ENCODE data around the gene ART5.

Gene ART5

DNA sequence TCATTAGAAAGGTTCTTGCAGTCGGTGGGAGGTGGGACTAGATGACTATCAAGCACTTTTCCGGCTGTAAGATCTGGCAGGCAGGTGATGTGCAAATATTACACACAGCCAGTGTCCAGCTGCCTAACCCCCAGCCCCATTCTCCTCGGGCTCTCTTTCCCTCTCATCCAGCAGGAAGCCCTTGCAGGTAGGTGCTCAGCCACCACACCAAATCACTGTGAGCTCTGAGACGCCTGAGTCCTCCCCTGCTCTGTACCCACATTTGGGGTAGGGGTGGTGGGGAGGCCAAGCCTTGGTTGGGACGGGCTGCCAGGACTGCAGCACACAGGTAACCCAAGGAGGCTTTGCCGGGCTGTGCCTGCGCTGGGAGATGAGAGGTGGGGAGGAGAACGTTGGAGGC lies 601 bp downstream of the ART5 start:
- H3K9me3 ChIP-seq (ENCODE audit: insufficient read depth, low read length) = peaks cover 8% of the 10 kb centered on the region; the same call in 1 of the 2 replicates
- H3K9ac ChIP-seq (ENCODE audit: insufficient read length, low read depth) = peak overlapping the region; percentile 39
- TF ChIP-seq SUZ12 (IDR thresholded peaks at IDR 0.05; ENCODE audit: extremely low read depth, insufficient read depth, insufficient read length) (no peak), ZNF274 (IDR thresholded peaks at IDR 0.05; ENCODE audit: low read depth, low read length) (no peak), YY1 (IDR thresholded peaks at IDR 0.05; ENCODE audit: insufficient read depth, insufficient read length) (no peak)
- H3K27me3 ChIP-seq (ENCODE audit: insufficient read depth, insufficient read length) = peaks cover 10% of the 10 kb centered on the region
- H3K36me3 ChIP-seq (ENCODE audit: insufficient read depth, insufficient read length, low read length) = no peaks in the 10 kb centered on the region
- no peak for DNase-seq (ENCODE audit: low read depth, low spot score)
- peaks cover 5% of the 10 kb centered on the region for H3K4me1 ChIP-seq (ENCODE audit: insufficient read depth, insufficient read length)
- peak overlapping the region; percentile 58 for H3K4me3 ChIP-seq (ENCODE audit: insufficient read length, low read depth)

DNA sequence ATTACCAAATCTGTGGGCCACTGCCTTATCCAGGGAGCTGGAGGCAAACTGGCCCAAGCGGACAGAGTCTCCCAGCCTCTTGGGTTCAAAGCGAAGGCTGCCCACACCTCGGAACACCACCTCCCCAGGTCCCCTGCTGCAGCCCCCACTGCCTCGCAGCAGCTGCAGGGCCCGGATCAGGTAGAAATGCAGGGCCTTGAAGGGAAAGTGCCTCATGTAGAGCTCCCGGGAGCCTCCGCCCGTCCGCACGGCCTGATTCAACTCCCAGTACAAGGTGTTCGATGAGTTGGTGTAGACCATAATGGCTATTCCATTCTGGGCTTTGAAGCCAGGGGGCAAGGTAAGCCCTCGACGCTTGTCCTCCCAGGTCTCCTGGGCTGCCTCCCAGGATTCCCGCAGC lies 2.0 kb downstream of the ART5 start:
- TF ChIP-seq YY1 (IDR thresholded peaks at IDR 0.05; ENCODE audit: insufficient read depth, insufficient read length) (no peak), ZNF274 (IDR thresholded peaks at IDR 0.05; ENCODE audit: low read depth, low read length) (no peak), SUZ12 (IDR thresholded peaks at IDR 0.05; ENCODE audit: extremely low read depth, insufficient read depth, insufficient read length) (no peak)
- Histone ChIP-seq H3K4me3 (ENCODE audit: insufficient read length, low read depth) (no peak overlapping the region), H3K9ac (ENCODE audit: insufficient read length, low read depth) (no peak overlapping the region), H3K9me3 (ENCODE audit: insufficient read depth, low read length) (peaks cover 7% of the 10 kb centered on the region; the same call in 1 of the 2 replicates), H3K4me1 (ENCODE audit: insufficient read depth, insufficient read length) (peaks cover 5% of the 10 kb centered on the region), H3K27me3 (ENCODE audit: insufficient read depth, insufficient read length) (peaks cover 10% of the 10 kb centered on the region), H3K36me3 (ENCODE audit: insufficient read depth, insufficient read length, low read length) (no peaks in the 10 kb centered on the region)
- no peak for DNase-seq (ENCODE audit: low read depth, low spot score)

DNA sequence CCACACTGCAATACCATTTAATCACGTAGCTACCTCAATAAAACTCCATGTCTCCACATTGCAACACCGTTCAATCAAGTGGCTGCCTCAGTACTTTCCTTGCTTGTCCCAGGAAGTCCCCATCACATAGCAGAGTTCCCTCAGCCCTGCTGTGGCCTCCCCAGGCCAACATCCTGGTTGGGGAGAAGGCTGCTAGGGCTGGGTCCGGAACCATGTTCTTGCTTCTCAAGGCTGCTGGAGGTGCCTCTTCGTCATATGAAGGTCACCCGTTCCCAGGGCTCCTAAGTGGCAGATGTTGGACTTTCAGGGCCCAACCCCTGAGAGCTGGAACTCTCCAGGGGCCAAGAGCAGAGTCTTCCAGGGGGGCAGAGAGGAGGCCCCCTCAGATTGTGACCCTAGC lies 3.3 kb downstream of the ART5 start:
- H3K36me3 ChIP-seq (ENCODE audit: insufficient read depth, insufficient read length, low read length) = no peaks in the 10 kb centered on the region
- peaks cover 10% of the 10 kb centered on the region for H3K27me3 ChIP-seq (ENCODE audit: insufficient read depth, insufficient read length)
- no peak overlapping the region for H3K4me3 ChIP-seq (ENCODE audit: insufficient read length, low read depth)
- H3K9me3 ChIP-seq (ENCODE audit: insufficient read depth, low read length) = no peaks in the 10 kb centered on the region
- DNase-seq (ENCODE audit: low read depth, low spot score) = no peak
- no peak for TF ChIP-seq YY1 (IDR thresholded peaks at IDR 0.05; ENCODE audit: insufficient read depth, insufficient read length)
- H3K4me1 ChIP-seq (ENCODE audit: insufficient read depth, insufficient read length) = peaks cover 3% of the 10 kb centered on the region
- H3K9ac ChIP-seq (ENCODE audit: insufficient read length, low read depth) = no peak overlapping the region

DNA sequence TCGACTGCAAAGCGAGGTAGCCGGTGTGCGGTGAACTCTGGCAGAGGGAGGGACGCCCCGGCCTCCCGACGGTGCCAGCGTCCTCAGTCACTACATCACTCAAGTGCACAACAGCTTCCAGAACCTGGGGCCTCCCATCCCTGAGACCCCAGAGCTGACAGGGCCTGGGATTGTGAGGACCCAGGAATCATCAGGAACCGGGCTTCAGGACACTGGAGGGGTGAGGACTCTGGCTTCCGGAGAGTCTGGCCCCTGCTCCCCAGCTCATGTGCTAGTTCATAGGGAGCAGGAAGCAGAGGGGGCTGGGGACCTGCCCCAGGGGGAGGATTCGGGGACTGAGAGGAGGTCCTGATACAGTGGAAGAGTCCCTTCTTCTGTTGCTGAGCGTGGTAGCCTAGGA lies 4.6 kb downstream of the ART5 start:
- TF ChIP-seq ZNF274 (IDR thresholded peaks at IDR 0.05; ENCODE audit: low read depth, low read length) (no peak), YY1 (IDR thresholded peaks at IDR 0.05; ENCODE audit: insufficient read depth, insufficient read length) (no peak), SUZ12 (IDR thresholded peaks at IDR 0.05; ENCODE audit: extremely low read depth, insufficient read depth, insufficient read length) (no peak)
- H3K4me1 ChIP-seq (ENCODE audit: insufficient read depth, insufficient read length) = no peaks in the 10 kb centered on the region
- H3K9ac ChIP-seq (ENCODE audit: insufficient read length, low read depth) = no peak overlapping the region
- H3K27me3 ChIP-seq (ENCODE audit: insufficient read depth, insufficient read length) = peaks cover 10% of the 10 kb centered on the region
- H3K36me3 ChIP-seq (ENCODE audit: insufficient read depth, insufficient read length, low read length) = no peaks in the 10 kb centered on the region
- no peak for DNase-seq (ENCODE audit: low read depth, low spot score)
- no peak overlapping the region for H3K4me3 ChIP-seq (ENCODE audit: insufficient read length, low read depth)
- H3K9me3 ChIP-seq (ENCODE audit: insufficient read depth, low read length) = no peaks in the 10 kb centered on the region

DNA sequence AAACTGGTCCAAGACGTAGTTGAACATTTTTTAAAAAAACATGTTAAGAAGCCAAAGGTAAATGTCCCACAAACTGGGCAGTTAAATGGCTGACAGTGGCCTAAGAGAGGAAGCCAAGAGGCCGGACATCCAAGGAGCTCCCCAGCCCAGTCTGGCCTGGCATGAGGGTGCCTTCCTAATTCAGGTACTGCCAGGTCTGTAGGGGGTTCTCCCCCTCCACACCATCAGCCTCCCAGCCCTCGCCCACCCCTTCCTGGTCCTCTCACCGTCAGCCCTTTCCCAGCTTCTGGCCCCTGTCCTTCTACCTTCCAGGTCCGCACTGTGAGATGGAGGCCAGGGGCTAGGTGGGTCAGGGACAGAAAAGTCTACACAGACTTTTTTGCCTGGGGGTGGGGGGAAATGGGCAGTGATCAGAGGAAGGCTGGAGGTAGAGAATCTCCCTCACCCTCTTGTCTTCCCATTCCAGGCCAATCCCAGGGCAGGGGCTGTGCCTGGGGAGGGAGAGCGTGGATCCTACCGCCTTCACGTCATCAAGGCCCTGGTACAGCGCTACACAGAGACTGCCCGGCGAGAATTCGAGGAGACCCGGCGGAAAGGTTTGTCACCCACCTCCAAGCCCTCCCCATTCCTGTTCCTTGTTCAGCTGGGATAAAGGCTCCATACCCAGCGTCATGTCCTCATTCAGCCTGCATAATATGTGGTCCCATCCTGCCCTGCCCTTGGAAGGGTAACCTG lies 6.0 kb downstream of the ART5 start:
- no peak for DNase-seq (ENCODE audit: low read depth, low spot score)
- Histone ChIP-seq H3K27me3 (ENCODE audit: insufficient read depth, insufficient read length) (peaks cover 1% of the 10 kb centered on the region), H3K4me1 (ENCODE audit: insufficient read depth, insufficient read length) (no peaks in the 10 kb centered on the region)

DNA sequence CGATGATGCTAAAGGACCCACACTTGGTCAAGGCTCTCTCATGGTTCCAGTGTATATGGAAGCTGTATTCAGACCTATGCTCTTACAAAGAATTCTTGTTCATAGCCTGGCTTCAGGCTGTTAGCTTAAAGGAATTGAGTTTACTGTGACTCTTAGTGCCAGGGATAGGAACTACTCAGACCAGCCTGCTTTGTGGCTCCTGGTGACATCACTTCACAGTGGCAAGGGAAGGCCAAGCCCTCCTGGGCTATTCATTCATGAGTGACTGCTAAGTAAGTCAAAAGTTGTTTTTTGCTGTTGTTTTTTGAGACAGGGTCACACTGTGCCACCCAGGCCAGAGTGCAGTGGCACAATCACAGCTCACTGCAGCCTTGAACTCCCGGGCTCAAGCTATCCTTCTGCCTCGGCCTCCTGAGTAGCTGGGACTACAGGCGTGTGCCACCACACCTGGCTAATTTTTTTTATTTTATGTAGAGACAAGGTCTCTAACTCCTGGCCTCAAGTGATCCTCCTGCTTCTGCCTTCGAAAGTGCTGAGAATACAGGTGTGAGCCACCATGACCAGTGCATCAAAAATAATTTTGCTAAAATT lies 9.6 kb downstream of the ART5 start:
- TF ChIP-seq SUZ12 (IDR thresholded peaks at IDR 0.05; ENCODE audit: extremely low read depth, insufficient read depth, insufficient read length) (no peak), YY1 (IDR thresholded peaks at IDR 0.05; ENCODE audit: insufficient read depth, insufficient read length) (no peak), ZNF274 (IDR thresholded peaks at IDR 0.05; ENCODE audit: low read depth, low read length) (no peak)
- H3K27me3 ChIP-seq (ENCODE audit: insufficient read depth, insufficient read length) = no peaks in the 10 kb centered on the region
- no peaks in the 10 kb centered on the region for H3K4me1 ChIP-seq (ENCODE audit: insufficient read depth, insufficient read length)
- no peaks in the 10 kb centered on the region for H3K36me3 ChIP-seq (ENCODE audit: insufficient read depth, insufficient read length, low read length)
- DNase-seq (ENCODE audit: low read depth, low spot score) = no peak
- H3K4me3 ChIP-seq (ENCODE audit: insufficient read length, low read depth) = no peak overlapping the region
- H3K9ac ChIP-seq (ENCODE audit: insufficient read length, low read depth) = no peak overlapping the region
- no peaks in the 10 kb centered on the region for H3K9me3 ChIP-seq (ENCODE audit: insufficient read depth, low read length)

More for the DNA sequence above, 6.0 kb downstream of the ART5 start:
- no peak overlapping the region for H3K9ac ChIP-seq (ENCODE audit: insufficient read length, low read depth)
- TF ChIP-seq YY1 (IDR thresholded peaks at IDR 0.05; ENCODE audit: insufficient read depth, insufficient read length) (no peak), ZNF274 (IDR thresholded peaks at IDR 0.05; ENCODE audit: low read depth, low read length) (no peak), SUZ12 (IDR thresholded peaks at IDR 0.05; ENCODE audit: extremely low read depth, insufficient read depth, insufficient read length) (no peak)
- no peaks in the 10 kb centered on the region for H3K9me3 ChIP-seq (ENCODE audit: insufficient read depth, low read length)
- H3K36me3 ChIP-seq (ENCODE audit: insufficient read depth, insufficient read length, low read length) = no peaks in the 10 kb centered on the region
- H3K4me3 ChIP-seq (ENCODE audit: insufficient read length, low read depth) = no peak overlapping the region

DNA sequence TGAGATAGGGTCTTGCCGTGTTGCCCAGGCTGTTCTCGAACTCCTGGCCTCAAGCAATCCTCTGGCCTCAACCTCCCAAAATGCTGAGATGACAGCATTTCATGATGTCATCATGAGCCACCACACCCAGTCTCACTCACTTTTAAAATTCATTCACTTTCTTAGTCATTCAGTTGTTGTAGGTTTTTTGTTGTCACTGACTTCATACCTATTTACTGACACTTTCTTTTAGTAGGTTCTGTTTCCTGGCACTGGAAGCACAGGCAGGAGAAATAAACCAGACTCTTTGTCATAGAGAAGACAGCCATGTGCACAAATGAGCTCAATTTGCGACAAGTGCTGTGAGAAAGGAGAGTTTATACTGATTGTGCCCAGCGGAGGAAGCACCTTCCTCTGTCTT lies 10.5 kb downstream of the ART5 start:
- no peaks in the 10 kb centered on the region for H3K27me3 ChIP-seq (ENCODE audit: insufficient read depth, insufficient read length)
- H3K9ac ChIP-seq (ENCODE audit: insufficient read length, low read depth) = no peak overlapping the region
- TF ChIP-seq SUZ12 (IDR thresholded peaks at IDR 0.05; ENCODE audit: extremely low read depth, insufficient read depth, insufficient read length) (no peak), ZNF274 (IDR thresholded peaks at IDR 0.05; ENCODE audit: low read depth, low read length) (no peak), YY1 (IDR thresholded peaks at IDR 0.05; ENCODE audit: insufficient read depth, insufficient read length) (no peak)
- no peak overlapping the region for H3K4me3 ChIP-seq (ENCODE audit: insufficient read length, low read depth)
- DNase-seq (ENCODE audit: low read depth, low spot score) = no peak
- H3K4me1 ChIP-seq (ENCODE audit: insufficient read depth, insufficient read length) = no peaks in the 10 kb centered on the region
- H3K36me3 ChIP-seq (ENCODE audit: insufficient read depth, insufficient read length, low read length) = no peaks in the 10 kb centered on the region
- no peaks in the 10 kb centered on the region for H3K9me3 ChIP-seq (ENCODE audit: insufficient read depth, low read length)

Data from NT2/D1 (cell line).